Adipose tissue (tissue), 3 donors: ENCODE measurements around the gene ATXN2L. TPM values are rescaled to one million over a fixed set of nuclear protein-coding genes. Genes with fewer than 3 reads are reported as not detected.
"Not testable (repeated sequence)": the region's sequence is repeated elsewhere in the genome, so short reads cannot be mapped to it uniquely, and the experiment has no call there.

Source experiments
- H3K27ac ChIP-seq: one replicate; pipeline ENCODE4 v1.5.1; 2013; ENCODE audit warnings: low read depth, low read length
- WGBS, 3 donors: extraction: QIAGEN DNeasy Blood & Tissue Kit; methylation state at CpG; one replicate each; pipeline ENCODE4 v1.1.7; 2013; 5-methylcytosine and 5-hydroxymethylcytosine counted together
- polyA plus RNA-seq, 3 donors: library from polyadenylated mRNA; stranded (reverse); fragments of 200-250 nt; gene quantifications; one replicate each; pipeline ENCODE4 v1.2.3, GENCODE V29; 2013
- donor health status: healthy with polysubstance abuse.
- donor health status: Bipolar disorder and iron deficiency.
- donor health status: healthy.

The ATXN2L gene
- 10 to 100 TPM; 37.1 to 61.4 (median 53.0) TPM for polyA plus RNA-seq

GRCh38 chr16:28822520-28823290 lies at the start of gene ATXN2L:
Gene ATXN2L (plus strand): TSS chr16:28822999. CDS start chr16:28823260, 261 bp downstream.
- 0 to 1% (median 0%) methylated on average over 50 to 82 of the region's 91 CpGs for WGBS, 3 donors
- peak within 1 kb of the TSS; percentile 98 for H3K27ac ChIP-seq

GRCh38 chr16:28781697-28782096 lies 41.1 kb upstream of the ATXN2L start:
- no CpG with 5 or more reads among the region's 6 CpGs for WGBS, 3 donors
- H3K27ac ChIP-seq = not testable (repeated sequence)

- WGBS, 3 donors = no CpG with 5 or more reads among the region's 4 CpGs
- H3K27ac ChIP-seq = not testable (repeated sequence)
Observed at GRCh38 chr16:28782357-28782756, 40.4 kb upstream of the ATXN2L start.

GRCh38 chr16:28802235-28803019 lies 20.4 kb upstream of the ATXN2L start:
- not testable (repeated sequence) for H3K27ac ChIP-seq
- WGBS, 3 donors = 46 to 70% (median 52%) methylated on average over 5 to 7 of the region's 13 CpGs

DNA sequence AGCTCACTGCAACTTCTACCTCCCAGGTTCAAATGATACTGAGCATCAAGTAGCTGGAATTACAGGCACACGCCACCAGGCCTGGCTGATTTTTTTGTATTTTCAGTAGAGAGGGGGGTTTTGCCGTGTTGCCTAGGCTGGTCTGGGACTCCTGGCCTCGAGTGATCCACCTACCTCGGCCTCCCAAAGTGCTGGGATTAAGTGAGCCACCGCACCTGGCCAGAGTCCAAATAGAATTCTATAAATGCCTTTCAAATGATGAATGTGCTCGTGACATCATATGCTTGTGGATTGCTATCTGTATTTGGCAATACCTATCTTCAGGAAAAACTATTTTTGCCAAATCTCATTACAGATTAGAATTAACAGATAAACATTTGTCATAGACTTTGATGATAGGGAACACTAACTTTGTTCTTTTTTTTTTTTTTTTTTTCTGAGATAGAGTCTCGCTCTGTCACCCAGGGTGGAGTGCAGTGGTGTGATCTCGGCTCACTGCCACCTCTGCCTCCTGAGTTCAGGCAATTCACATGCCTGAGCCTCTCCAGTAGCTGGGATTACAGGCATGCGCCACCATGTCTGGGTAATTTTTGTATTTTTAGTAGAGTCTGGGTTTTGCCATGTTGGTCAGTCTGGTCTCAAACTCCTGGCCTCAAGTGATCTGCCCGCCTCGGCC lies 15.2 kb upstream of the ATXN2L start:
- H3K27ac ChIP-seq = not testable (repeated sequence)
- no CpG with 5 or more reads among the region's 11 CpGs for WGBS, 3 donors

- no peak overlapping the region for H3K27ac ChIP-seq
- 70 to 80% (median 70%) methylated on average over 5 of the region's 5 CpGs for WGBS, 3 donors
Observed at GRCh38 chr16:28820016-28820415, 2.8 kb upstream of the ATXN2L start.

DNA sequence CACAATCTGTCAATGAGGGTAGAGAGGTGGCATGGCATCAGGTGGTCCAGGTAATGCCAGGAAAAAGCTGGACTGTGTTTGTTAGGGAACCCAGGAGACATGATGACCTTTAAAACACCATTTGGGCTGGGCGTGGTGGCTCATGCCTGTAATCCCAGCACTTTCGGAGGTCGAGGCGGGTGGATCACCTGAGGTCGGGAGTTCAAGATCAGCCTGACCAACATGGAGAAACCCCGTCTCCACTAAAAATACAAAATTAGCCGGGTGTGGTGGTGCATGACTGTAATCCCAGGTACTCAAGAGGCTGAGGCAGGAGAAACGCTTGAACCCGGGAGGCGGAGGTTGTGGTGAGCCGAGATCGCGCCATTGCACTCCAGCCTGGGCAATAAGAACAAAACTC lies 2.3 kb upstream of the ATXN2L start:
- not testable (repeated sequence) for H3K27ac ChIP-seq
- WGBS, 3 donors = 95 to 98% (median 97%) methylated on average over 12 to 13 of the region's 13 CpGs

DNA sequence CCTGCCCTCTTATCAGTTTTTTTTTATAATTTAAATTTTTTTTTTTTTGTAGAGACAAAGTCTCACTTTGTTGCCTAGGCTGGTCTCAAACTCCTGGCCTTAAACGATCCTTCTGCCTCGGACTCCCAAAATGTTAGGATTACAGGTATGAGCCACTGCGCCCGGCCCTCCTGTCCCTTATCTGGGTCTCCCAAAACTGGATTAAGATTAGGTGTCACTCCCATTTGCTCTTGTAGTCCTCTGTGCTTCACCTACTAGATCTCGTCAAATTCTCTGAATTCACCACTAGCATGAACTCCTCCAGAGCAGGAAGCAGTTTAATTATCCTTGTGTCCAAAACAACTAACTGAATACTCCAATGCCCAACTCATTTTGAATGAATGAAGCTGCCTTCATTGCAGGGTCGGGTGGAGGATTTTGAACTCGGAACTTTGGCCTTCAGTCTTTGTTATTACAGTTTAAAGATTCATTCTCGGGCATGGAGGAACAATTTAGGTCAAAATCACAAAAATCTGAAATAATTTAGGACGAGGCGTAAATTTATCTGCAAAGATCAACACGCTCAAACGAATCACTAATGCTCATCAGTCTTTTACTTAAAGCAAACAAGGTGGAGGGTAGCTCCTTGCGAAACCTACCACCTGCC lies 802 bp upstream of the ATXN2L start:
- no peak overlapping the region for H3K27ac ChIP-seq
- WGBS, 3 donors = 22 to 32% (median 29%) methylated on average over 13 of the region's 13 CpGs

DNA sequence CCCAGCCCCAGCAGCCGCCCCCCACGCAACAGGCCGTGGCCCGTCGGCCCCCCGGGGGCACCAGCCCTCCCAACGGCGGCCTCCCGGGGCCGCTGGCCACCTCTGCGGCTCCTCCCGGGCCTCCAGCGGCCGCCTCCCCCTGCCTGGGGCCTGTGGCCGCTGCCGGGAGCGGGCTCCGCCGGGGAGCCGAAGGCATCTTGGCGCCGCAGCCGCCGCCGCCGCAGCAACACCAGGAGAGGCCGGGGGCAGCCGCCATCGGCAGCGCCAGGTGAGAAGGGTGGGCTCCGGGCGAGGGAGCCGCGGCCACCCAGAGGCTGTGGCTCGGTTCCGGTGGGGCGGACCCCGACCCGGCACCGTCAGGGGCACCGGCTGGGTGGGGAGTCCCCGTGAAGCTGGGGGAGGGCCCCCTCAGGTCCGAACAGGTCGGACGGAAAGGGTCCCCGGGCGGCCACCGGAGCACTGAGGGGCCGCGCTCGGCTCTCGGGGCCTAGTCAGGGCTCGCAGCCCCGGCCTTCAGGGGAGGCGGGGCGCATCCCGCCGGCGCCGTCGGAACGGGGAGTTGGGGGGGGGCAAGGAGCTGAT lies 583 bp downstream of the ATXN2L start:
- 1% methylated on average over 27 to 62 of the region's 62 CpGs for WGBS, 3 donors
- H3K27ac ChIP-seq = peak overlapping the region; percentile 98

- H3K27ac ChIP-seq = peak overlapping the region; percentile 98
- 0 to 1% (median 0%) methylated on average over 49 to 60 of the region's 60 CpGs for WGBS, 3 donors
Observed at GRCh38 chr16:28823873-28824716, 1.3 kb downstream of the ATXN2L start.

DNA sequence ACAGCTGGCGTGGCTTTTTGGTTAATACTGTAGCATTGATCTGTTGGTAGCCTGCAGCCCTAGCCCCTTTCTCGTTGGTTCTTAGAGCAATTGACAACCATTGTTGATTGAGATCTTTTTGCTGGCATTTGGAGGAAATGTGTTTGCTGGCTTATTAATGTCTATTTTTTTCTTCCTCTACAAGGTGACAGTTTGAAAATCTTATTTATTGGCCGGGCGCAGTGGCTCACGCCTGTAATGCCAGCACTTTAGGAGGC lies 1.8 kb downstream of the ATXN2L start:
- 18 to 44% (median 35%) methylated on average over 5 of the region's 5 CpGs for WGBS, 3 donors

GRCh38 chr16:28826141-28826540 lies 3.3 kb downstream of the ATXN2L start:
- 57 to 69% (median 58%) methylated on average over 6 of the region's 6 CpGs for WGBS, 3 donors
- no peak overlapping the region for H3K27ac ChIP-seq

More for the DNA sequence above, 1.8 kb downstream of the ATXN2L start:
- no peak overlapping the region for H3K27ac ChIP-seq

- no peak overlapping the region for H3K27ac ChIP-seq
- WGBS, 3 donors = 96% methylated on average over 13 of the region's 13 CpGs
Observed at GRCh38 chr16:28829747-28830146, 6.9 kb downstream of the ATXN2L start.

- no peak overlapping the region for H3K27ac ChIP-seq
- WGBS, 3 donors = 87 to 89% (median 88%) methylated on average over 13 of the region's 13 CpGs
Observed at GRCh38 chr16:28830531-28830930, 7.7 kb downstream of the ATXN2L start.

DNA sequence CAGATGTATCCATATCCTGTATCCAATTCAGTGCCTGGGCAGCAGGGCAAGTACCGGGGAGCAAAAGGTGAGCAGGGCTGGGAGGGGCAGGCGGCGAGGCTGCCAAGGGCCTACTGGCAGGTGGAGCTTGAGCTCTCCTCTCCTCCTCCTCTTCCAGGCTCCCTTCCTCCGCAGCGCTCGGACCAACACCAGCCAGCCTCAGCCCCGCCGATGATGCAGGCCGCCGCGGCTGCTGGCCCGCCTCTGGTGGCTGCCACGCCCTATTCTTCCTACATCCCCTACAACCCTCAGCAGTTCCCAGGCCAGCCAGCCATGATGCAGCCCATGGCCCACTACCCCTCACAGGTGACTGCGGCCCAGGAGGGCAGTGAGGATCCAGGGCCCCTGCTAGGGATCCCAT lies 11.6 kb downstream of the ATXN2L start:
- H3K27ac ChIP-seq = no peak overlapping the region
- 94 to 97% (median 96%) methylated on average over 7 to 10 of the region's 14 CpGs for WGBS, 3 donors

DNA sequence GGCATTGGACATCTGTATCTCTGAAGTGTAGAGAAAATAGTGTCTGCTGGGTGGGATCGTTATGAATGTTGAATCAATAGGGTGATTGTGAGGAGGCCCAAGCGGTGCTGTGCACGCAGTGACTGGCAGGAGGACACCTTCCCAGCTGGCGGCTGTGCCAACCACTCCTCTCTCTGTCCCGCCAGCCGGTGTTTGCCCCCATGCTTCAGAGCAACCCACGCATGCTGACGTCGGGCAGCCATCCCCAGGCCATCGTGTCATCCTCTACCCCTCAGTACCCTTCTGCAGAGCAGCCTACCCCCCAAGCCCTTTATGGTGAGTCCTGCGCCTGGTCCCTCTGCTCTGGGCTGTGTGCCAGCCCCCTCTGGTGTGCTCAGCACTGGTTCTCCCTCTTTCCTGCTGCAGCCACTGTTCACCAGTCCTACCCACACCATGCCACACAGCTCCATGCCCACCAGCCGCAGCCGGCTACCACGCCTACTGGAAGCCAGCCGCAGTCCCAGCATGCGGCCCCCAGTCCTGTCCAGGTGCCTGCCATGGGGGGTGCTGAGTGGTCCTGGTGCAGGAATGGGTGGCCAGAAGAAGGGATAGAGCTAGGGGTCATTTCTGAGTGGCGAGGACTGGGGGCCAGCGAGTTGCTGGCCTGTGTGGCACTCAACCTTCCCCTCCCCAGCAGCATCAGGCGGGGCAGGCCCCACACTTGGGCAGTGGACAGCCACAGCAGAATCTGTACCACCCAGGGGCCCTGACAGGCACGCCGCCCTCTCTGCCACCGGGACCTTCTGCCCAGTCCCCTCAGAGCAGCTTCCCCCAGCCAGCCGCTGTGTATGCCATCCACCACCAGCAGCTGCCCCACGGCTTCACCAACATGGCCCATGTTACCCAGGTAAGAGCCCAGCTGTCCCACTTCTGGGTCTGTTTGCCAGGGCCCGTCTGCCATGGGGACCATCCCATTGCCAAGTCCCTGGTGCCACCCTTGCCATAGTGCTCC lies 12.4 kb downstream of the ATXN2L start:
- 93 to 96% (median 94%) methylated on average over 25 of the region's 25 CpGs for WGBS, 3 donors
- no peak overlapping the region for H3K27ac ChIP-seq
